ENCODE measurements around the gene UTS2R.

- TF ChIP-seq TAF1 (IDR thresholded peaks at IDR 0.05; ENCODE audit: low read depth, low read length) (no peak), POLR2A (IDR thresholded peaks at IDR 0.05; ENCODE audit: low read depth, low read length) (no peak), POLR2AphosphoS5 (IDR thresholded peaks at IDR 0.05; ENCODE audit: low read depth, low read length) (no peak), PAX5 (IDR thresholded peaks at IDR 0.05; ENCODE audit: insufficient read depth, low read length, severe bottlenecking) (no peak), SPI1 (IDR thresholded peaks at IDR 0.05; ENCODE audit: low read depth, low read length) (no peak), POU2F2 (IDR thresholded peaks at IDR 0.05; ENCODE audit: low read depth, low read length) (no peak)
These were observed 11.3 kb downstream of the UTS2R start for GRCh38 chr17:82382933-82383255.

Measured in GM12891 (cell line).